Thymus (tissue), 11 donors: ENCODE measurements around the gene ERCC4. TPM values are rescaled to one million over a fixed set of nuclear protein-coding genes. Genes with fewer than 3 reads are reported as not detected.

Source experiments
- DNase-seq, 9 donors: peaks; one replicate each; pipeline ENCODE4 v3.0.0-alpha.2; 2013; ENCODE audit warnings: low spot score in 9 of 9, low read depth in 6 of 9, missing footprints in 1 of 9
- H3K27ac ChIP-seq, 2 donors: one replicate each; pipeline ENCODE4 v1.5.1; 2013; ENCODE audit warnings: control low read depth in 1 of 2, low read depth in 1 of 2, low read length in 1 of 2, mild to moderate bottlenecking in 1 of 2, moderate library complexity in 1 of 2
- H3K27me3 ChIP-seq, 2 donors: one replicate each; pipeline ENCODE4 v1.5.1; 2013; ENCODE audit warnings: low read length in 1 of 2; ENCODE audit not compliant: control insufficient read depth in 2 of 2, insufficient read depth in 1 of 2
- H3K36me3 ChIP-seq, 2 donors: one replicate each; pipeline ENCODE4 v1.5.1; 2013; ENCODE audit warnings: low read length in 1 of 2, mild to moderate bottlenecking in 1 of 2, moderate library complexity in 1 of 2; ENCODE audit not compliant: control insufficient read depth in 2 of 2, insufficient read depth in 2 of 2
- H3K4me1 ChIP-seq, 2 donors: one replicate each; pipeline ENCODE4 v1.5.1; 2013; ENCODE audit warnings: low read length in 2 of 2; ENCODE audit not compliant: control insufficient read depth in 2 of 2, insufficient read depth in 2 of 2
- H3K4me3 ChIP-seq, 2 donors: one replicate each; pipeline ENCODE4 v1.5.1; 2013; ENCODE audit warnings: low read length in 2 of 2, control low read depth in 1 of 2, mild to moderate bottlenecking in 1 of 2
- H3K9me3 ChIP-seq, 2 donors: one replicate each; pipeline ENCODE4 v1.5.1; 2013; ENCODE audit warnings: low read length in 1 of 2, mild to moderate bottlenecking in 1 of 2; ENCODE audit not compliant: control insufficient read depth in 2 of 2, insufficient read depth in 1 of 2
- WGBS: extraction: QIAGEN DNeasy Blood & Tissue Kit; methylation state at CpG from one replicate; pipeline ENCODE4 v1.1.7; 2013; 5-methylcytosine and 5-hydroxymethylcytosine counted together
- polyA plus RNA-seq: library from polyadenylated mRNA; stranded (reverse); fragments of 200-250 nt; gene quantifications from one replicate; pipeline ENCODE4 v1.2.3, GENCODE V29; 2013
- total RNA-seq: library from RNA; stranded (reverse); fragments of 120-200 nt; gene quantifications from one replicate; pipeline ENCODE4 v1.2.4, GENCODE V29; 2013
- donor health status: healthy.

Gene ERCC4
- total and polyA plus RNA-seq, 2 donors = 4.4 to 7.8 TPM

GRCh38 chr16:13961099-13961811 is 41.3 kb downstream of the ERCC4 start:
- WGBS = 92% methylated on average over 8 of the region's 8 CpGs
- Histone ChIP-seq H3K27me3 (peaks cover 0 to 2% of the 10 kb centered on the region in 2 donors), H3K27ac (peak overlapping the region in 1 of 2 donors; percentile 55), H3K4me1 (no peaks in the 10 kb centered on the region), H3K9me3 (no peaks in the 10 kb centered on the region), H3K36me3 (no peaks in the 10 kb centered on the region), H3K4me3 (no peak overlapping the region)
- peak in 1 of 9 donors; percentile 10 for DNase-seq

DNA sequence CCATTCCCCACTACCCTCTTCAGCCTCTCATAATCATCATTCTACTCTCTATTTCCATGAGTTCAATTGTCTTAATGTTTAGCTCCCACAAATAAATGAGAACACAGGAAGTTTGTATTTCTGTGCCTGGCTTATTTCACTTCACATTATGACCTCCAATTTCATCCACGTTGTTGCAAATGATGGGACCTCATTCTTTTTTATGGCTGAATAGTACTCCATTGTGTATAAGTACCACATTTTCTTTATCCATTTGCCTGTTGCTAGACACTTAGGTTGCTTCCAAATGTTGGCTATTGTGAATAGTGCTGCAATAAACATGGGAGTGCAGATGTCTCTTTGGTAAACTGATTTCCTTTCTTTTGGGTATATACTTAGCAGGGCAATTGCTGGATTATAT is 42.3 kb downstream of the ERCC4 start:
- Histone ChIP-seq H3K4me3 (no peak overlapping the region), H3K9me3 (no peaks in the 10 kb centered on the region), H3K27ac (no peak overlapping the region), H3K36me3 (no peaks in the 10 kb centered on the region), H3K4me1 (no peaks in the 10 kb centered on the region), H3K27me3 (no peaks in the 10 kb centered on the region)
- 94% methylated on average over 1 of the region's 1 CpG for WGBS
- DNase-seq = no peak

GRCh38 chr16:13968835-13969234 is 48.9 kb downstream of the ERCC4 start:
- no peak for DNase-seq
- no peaks in the 10 kb centered on the region for H3K36me3 ChIP-seq
- H3K4me3 ChIP-seq = no peak overlapping the region
- H3K4me1 ChIP-seq = no peaks in the 10 kb centered on the region
- H3K27ac ChIP-seq = no peak overlapping the region
- H3K9me3 ChIP-seq = no peaks in the 10 kb centered on the region
- 90% methylated on average over 2 of the region's 2 CpGs for WGBS
- H3K27me3 ChIP-seq = no peaks in the 10 kb centered on the region

DNA sequence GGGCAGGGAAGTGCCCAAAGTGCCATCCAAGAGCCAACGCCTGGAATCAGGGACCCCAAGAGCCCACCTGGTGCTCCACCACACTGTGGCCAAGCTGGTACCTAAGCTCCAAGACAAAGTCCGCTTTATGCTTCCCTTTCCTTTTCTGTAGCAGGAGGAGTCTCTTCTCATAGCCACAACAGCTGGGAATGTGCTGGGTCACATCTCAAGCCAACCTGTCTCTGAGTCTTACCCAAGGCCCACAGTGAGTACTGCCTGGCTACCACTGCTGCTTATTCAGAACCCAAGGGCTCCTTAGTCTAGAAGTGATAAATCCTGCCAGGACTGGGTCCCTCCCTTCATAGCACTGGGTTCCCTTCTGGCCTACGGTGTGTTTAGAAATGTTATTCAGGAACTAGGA is 49.8 kb downstream of the ERCC4 start:
- H3K9me3 ChIP-seq = no peaks in the 10 kb centered on the region
- H3K36me3 ChIP-seq = no peaks in the 10 kb centered on the region
- H3K27me3 ChIP-seq = no peaks in the 10 kb centered on the region
- no peak overlapping the region for H3K27ac ChIP-seq
- 95% methylated on average over 3 of the region's 3 CpGs for WGBS
- H3K4me1 ChIP-seq = no peaks in the 10 kb centered on the region
- no peak overlapping the region for H3K4me3 ChIP-seq
- DNase-seq = no peak

- H3K27me3 ChIP-seq = no peaks in the 10 kb centered on the region
- H3K4me1 ChIP-seq = no peaks in the 10 kb centered on the region
- no peak overlapping the region for H3K4me3 ChIP-seq
- H3K36me3 ChIP-seq = no peaks in the 10 kb centered on the region
- no peak for DNase-seq
- no peak overlapping the region for H3K27ac ChIP-seq
- H3K9me3 ChIP-seq = no peaks in the 10 kb centered on the region
Observed at GRCh38 chr16:13970708-13971422, 50.9 kb downstream of the ERCC4 start.

- Histone ChIP-seq H3K27me3 (no peaks in the 10 kb centered on the region), H3K4me3 (no peak overlapping the region), H3K36me3 (no peaks in the 10 kb centered on the region), H3K9me3 (no peaks in the 10 kb centered on the region), H3K27ac (no peak overlapping the region), H3K4me1 (no peaks in the 10 kb centered on the region)
- WGBS = 96% methylated on average over 9 of the region's 9 CpGs
- no peak for DNase-seq
Observed at GRCh38 chr16:13973321-13974023, 53.5 kb downstream of the ERCC4 start.

GRCh38 chr16:13977177-13977576 is 57.2 kb downstream of the ERCC4 start:
- Histone ChIP-seq H3K27ac (no peak overlapping the region), H3K27me3 (no peaks in the 10 kb centered on the region), H3K4me1 (no peaks in the 10 kb centered on the region), H3K36me3 (no peaks in the 10 kb centered on the region), H3K4me3 (no peak overlapping the region), H3K9me3 (no peaks in the 10 kb centered on the region)
- no peak for DNase-seq
- 94% methylated on average over 6 of the region's 6 CpGs for WGBS

- H3K4me1 ChIP-seq = no peaks in the 10 kb centered on the region
- DNase-seq = no peak
- no peaks in the 10 kb centered on the region for H3K9me3 ChIP-seq
- 97% methylated on average over 3 of the region's 3 CpGs for WGBS
- H3K27ac ChIP-seq = no peak overlapping the region
- H3K27me3 ChIP-seq = no peaks in the 10 kb centered on the region
- H3K36me3 ChIP-seq = no peaks in the 10 kb centered on the region
- H3K4me3 ChIP-seq = no peak overlapping the region
Observed at GRCh38 chr16:13982451-13982850, 62.5 kb downstream of the ERCC4 start.

- H3K4me1 ChIP-seq = no peaks in the 10 kb centered on the region
Observed at GRCh38 chr16:13983625-13984024, 63.7 kb downstream of the ERCC4 start.

More at GRCh38 chr16:13983625-13984024, 63.7 kb downstream of the ERCC4 start:
- no peaks in the 10 kb centered on the region for H3K36me3 ChIP-seq
- H3K27ac ChIP-seq = no peak overlapping the region
- 67% methylated on average over 5 of the region's 5 CpGs for WGBS
- no peaks in the 10 kb centered on the region for H3K9me3 ChIP-seq
- DNase-seq = no peak
- no peak overlapping the region for H3K4me3 ChIP-seq
- H3K27me3 ChIP-seq = no peaks in the 10 kb centered on the region
